Measurements from ENCODE around the gene AGBL4. TPM values are rescaled to one million over a fixed set of nuclear protein-coding genes. Genes with fewer than 3 reads are reported as not detected.

AGBL4 gene
- total and polyA plus RNA-seq, 2 of the 13 experiments (the other 11 are each of a cell fraction or from before 2014, with no cell fraction given) = not detected

- Histone ChIP-seq H3K9me3 (ENCODE audit: low read length) (no peaks in the 10 kb centered on the region), H3K27ac (ENCODE audit: extremely low read length, insufficient read depth, low read length) (no peak overlapping the region), H3K4me2 (ENCODE audit: low read depth, low read length) (no peak overlapping the region), H3K36me3 (replicated peaks in 1 of 2; ENCODE audit: control insufficient read depth in 1 of 2, insufficient read depth in 2 of 2, low read length in 2 of 2) (no peaks in the 10 kb centered on the region), H3K9ac (ENCODE audit: insufficient read depth, low read depth, low read length) (no peak overlapping the region), H2AFZ (ENCODE audit: low read length) (no peak overlapping the region), H3K4me1 (ENCODE audit: insufficient read depth, low read length) (no peaks in the 10 kb centered on the region), H4K20me1 (ENCODE audit: insufficient read depth, low read length) (no peaks in the 10 kb centered on the region), H3K79me2 (ENCODE audit: insufficient read depth, low read length) (no peaks in the 10 kb centered on the region), H3K27me3 (ENCODE audit: control insufficient read depth in 1 of 2, insufficient read depth in 2 of 2, low read length in 2 of 2) (no peaks in the 10 kb centered on the region), H3K4me3 (replicated peaks in 1 of 3; ENCODE audit: insufficient read depth in 1 of 3, low read depth in 2 of 3, low read length in 3 of 3) (no peak overlapping the region)
- POLR2A ChIA-PET = no interaction called here
- BruUV-seq (replicated peaks) = no TSS peak
- no peak for FAIRE-seq
- no peak for TF ChIP-seq ARID5B (CRISPR knock-in tag; IDR thresholded peaks at IDR 0.05)
- no peak for TF ChIP-seq MYC (CRISPR knock-in tag; IDR thresholded peaks at IDR 0.05; ENCODE audit: borderline replicate concordance)
- no peak for TF ChIP-seq ZBTB2 (CRISPR knock-in tag; IDR thresholded peaks at IDR 0.05; ENCODE audit: low read depth)
- no peak for TF ChIP-seq BCLAF1 (IDR thresholded peaks at IDR 0.05)
- in situ Hi-C loops (cut with HindIII; ENCODE audit: extremely low pct_ligation_motif_present, low pct_unique_long_range_greater_than_20kb) = no loop called here
- CTCF ChIA-PET (ENCODE audit: low intra/inter-chr PET ratio, low total read pairs) = no interaction called here
- no peak for ATAC-seq
- DNase-seq (ENCODE audit: low spot score) = no peak
- intact Hi-C loops (cut with micrococcal nuclease; ENCODE audit: unreplicated experiment) = no loop called here
These were observed 1200.6 kb downstream of the AGBL4 start for GRCh38 chr1:48823168-48823567.
